Dendritic cell treated with granulocyte-macrophage colony-stimulating factor and Interleukin-4, amounts not matched to agents 40 ng/mL and 50 ng/mL, for 4 days (primary cell): Measurements from ENCODE around the gene PSMC3.
A peak's percentile ranks its signal among the peaks of the same experiment; 100 is the strongest.
"Not testable (repeated sequence)": the region's sequence is repeated elsewhere in the genome, so short reads cannot be mapped to it uniquely, and the experiment has no call there.

Experiments used
- H3K27ac Mint-ChIP-seq: one replicate; pipeline ENCODE4 v1.8.0; 2022; ENCODE audit warnings: mild to moderate bottlenecking, mixed read lengths
- H3K27me3 Mint-ChIP-seq: one replicate; pipeline ENCODE4 v1.8.0; 2022; ENCODE audit warnings: mild to moderate bottlenecking, mixed read lengths
- H3K36me3 Mint-ChIP-seq: one replicate; pipeline ENCODE4 v1.8.0; 2022; ENCODE audit warnings: low read depth, mixed read lengths
- H3K4me1 Mint-ChIP-seq: one replicate; pipeline ENCODE4 v1.8.0; 2022; ENCODE audit warnings: low read depth, mixed read lengths
- H3K4me3 Mint-ChIP-seq: one replicate; pipeline ENCODE4 v1.8.0; 2022; ENCODE audit warnings: mild to moderate bottlenecking, moderate library complexity, mixed read lengths
- H3K9me3 Mint-ChIP-seq: one replicate; pipeline ENCODE4 v1.8.0; 2022; ENCODE audit warnings: mixed read lengths
- intact Hi-C: fragments of 100-400 bp; cut with micrococcal nuclease; formaldehyde crosslinking; loops from one replicate; pipeline ENCODE4 v1.15.0; 2022

PSMC3 gene

GRCh38 chr11:47426062-47426956, at the start of gene PSMC3:
Gene PSMC3 (minus strand): TSS chr11:47426439. CDS start chr11:47426279, 160 bp downstream.
- H3K27ac Mint-ChIP-seq, result peak within 1 kb of the TSS; percentile 98
- H3K4me1 Mint-ChIP-seq, result peaks cover 24% of the 10 kb centered on the region
- intact Hi-C loops, result no loop called here
- H3K36me3 Mint-ChIP-seq, result peaks cover 51% of the 10 kb centered on the region
- H3K9me3 Mint-ChIP-seq, result no peaks in the 10 kb centered on the region
- H3K27me3 Mint-ChIP-seq, result no peaks in the 10 kb centered on the region
- H3K4me3 Mint-ChIP-seq, result peak within 1 kb of the TSS; percentile 99

- Mint-ChIP-seq H3K36me3 (peaks cover 100% of the 10 kb centered on the region), H3K27me3 (no peaks in the 10 kb centered on the region), H3K9me3 (no peaks in the 10 kb centered on the region), H3K4me3 (no peak overlapping the region), H3K4me1 (peaks cover 57% of the 10 kb centered on the region), H3K27ac (peak overlapping the region; percentile 34)
- intact Hi-C loops, result no loop called here
Measured at GRCh38 chr11:47470671-47471070, 44.4 kb upstream of the PSMC3 start.

GRCh38 chr11:47469361-47470179, 43.3 kb upstream of the PSMC3 start:
- Mint-ChIP-seq H3K27me3 (no peaks in the 10 kb centered on the region), H3K4me1 (peaks cover 52% of the 10 kb centered on the region), H3K9me3 (no peaks in the 10 kb centered on the region), H3K36me3 (peaks cover 98% of the 10 kb centered on the region), H3K4me3 (no peak overlapping the region), H3K27ac (peak overlapping the region; percentile 28)
- intact Hi-C loops, result no loop called here

- no peaks in the 10 kb centered on the region for H3K9me3 Mint-ChIP-seq
- H3K4me1 Mint-ChIP-seq, result peaks cover 52% of the 10 kb centered on the region
- H3K27me3 Mint-ChIP-seq, result no peaks in the 10 kb centered on the region
- H3K4me3 Mint-ChIP-seq, result no peak overlapping the region
- H3K36me3 Mint-ChIP-seq, result peaks cover 98% of the 10 kb centered on the region
- peak overlapping the region; percentile 28 for H3K27ac Mint-ChIP-seq
- intact Hi-C loops, result no loop called here
Measured at GRCh38 chr11:47468598-47469214, 42.5 kb upstream of the PSMC3 start.

GRCh38 chr11:47467357-47467756, 41.1 kb upstream of the PSMC3 start:
- Mint-ChIP-seq H3K4me1 (peaks cover 46% of the 10 kb centered on the region), H3K36me3 (peaks cover 98% of the 10 kb centered on the region), H3K27ac (peak overlapping the region; percentile 10), H3K27me3 (no peaks in the 10 kb centered on the region), H3K9me3 (no peaks in the 10 kb centered on the region), H3K4me3 (no peak overlapping the region)
- intact Hi-C loops, result no loop called here

DNA sequence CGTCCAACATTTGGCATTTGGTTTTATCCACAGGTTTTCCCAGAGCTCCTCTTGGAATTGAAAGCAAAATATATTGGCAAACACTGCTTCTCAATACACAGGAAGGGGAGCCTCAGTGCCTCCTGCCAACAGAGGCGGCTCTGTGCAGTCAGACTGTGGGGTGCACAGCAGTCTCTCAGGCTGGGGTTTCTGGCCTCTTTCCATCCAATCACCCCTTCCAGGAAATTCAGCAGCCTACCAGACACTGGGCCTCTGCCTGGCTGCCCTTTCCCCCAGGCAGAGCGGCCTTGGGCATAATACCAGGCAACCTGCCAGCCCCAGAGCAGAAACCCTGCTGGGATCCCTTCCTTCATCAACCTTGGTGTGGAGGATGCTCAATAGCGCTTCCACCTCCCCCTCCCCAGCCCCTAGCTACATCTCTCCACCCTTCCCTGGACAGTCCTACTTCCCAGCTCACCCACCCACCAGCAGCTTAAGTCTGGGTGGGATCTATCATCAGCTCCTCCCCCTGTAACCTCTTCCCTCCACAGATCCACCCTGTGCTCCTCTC, 40.5 kb upstream of the PSMC3 start:
- H3K9me3 Mint-ChIP-seq, result no peaks in the 10 kb centered on the region
- intact Hi-C loops, result no loop called here
- no peaks in the 10 kb centered on the region for H3K27me3 Mint-ChIP-seq
- peaks cover 98% of the 10 kb centered on the region for H3K36me3 Mint-ChIP-seq
- H3K27ac Mint-ChIP-seq, result peak overlapping the region; percentile 10
- H3K4me3 Mint-ChIP-seq, result no peak overlapping the region
- H3K4me1 Mint-ChIP-seq, result peaks cover 43% of the 10 kb centered on the region

DNA sequence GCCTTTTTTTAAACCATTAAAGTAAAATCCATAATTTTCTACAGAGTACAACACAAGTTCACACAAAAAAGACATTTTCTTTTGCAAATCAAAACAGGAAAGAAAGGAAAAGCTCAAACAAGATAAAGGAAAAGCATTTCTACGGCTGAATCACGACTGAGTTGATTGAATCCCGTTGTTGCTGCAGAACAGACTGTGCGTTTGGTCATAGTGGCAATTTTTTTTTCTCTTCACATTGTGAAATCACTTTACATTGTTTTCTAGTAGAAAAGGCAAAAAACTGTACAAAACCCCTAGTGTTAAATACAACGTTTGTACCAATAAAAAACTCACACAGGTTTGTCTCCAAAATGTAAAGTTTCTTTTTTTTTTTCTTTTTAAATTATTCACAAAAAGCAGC, 40.0 kb upstream of the PSMC3 start:
- no peaks in the 10 kb centered on the region for H3K9me3 Mint-ChIP-seq
- peaks cover 40% of the 10 kb centered on the region for H3K4me1 Mint-ChIP-seq
- H3K4me3 Mint-ChIP-seq, result no peak overlapping the region
- H3K27ac Mint-ChIP-seq, result no peak overlapping the region
- peaks cover 98% of the 10 kb centered on the region for H3K36me3 Mint-ChIP-seq
- no peaks in the 10 kb centered on the region for H3K27me3 Mint-ChIP-seq
- intact Hi-C loops, result no loop called here

DNA sequence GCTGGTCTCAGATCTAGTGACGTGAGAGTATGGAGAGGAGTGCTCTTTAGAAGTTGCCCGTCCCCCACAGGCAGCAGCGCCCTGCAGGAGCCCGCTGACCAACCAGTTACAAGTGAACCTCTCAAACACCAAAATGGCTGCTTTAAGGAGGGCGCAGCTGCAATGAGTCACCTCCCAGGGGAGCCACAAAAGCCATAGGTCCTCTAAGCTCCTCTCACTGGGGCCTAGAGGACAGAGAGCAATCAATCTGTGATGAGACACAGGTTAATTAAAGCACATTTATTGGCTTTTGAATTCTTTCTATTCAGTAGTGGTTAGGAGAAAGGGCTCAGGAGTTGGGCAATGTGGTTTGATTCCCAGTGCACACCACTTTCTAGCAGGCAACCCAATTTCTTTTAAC, 38.2 kb upstream of the PSMC3 start:
- Mint-ChIP-seq H3K9me3 (no peaks in the 10 kb centered on the region), H3K4me1 (peaks cover 31% of the 10 kb centered on the region), H3K4me3 (no peak overlapping the region), H3K27ac (no peak overlapping the region), H3K27me3 (no peaks in the 10 kb centered on the region), H3K36me3 (peaks cover 98% of the 10 kb centered on the region)
- intact Hi-C loops, result no loop called here

GRCh38 chr11:47461876-47462275, 35.6 kb upstream of the PSMC3 start:
- Mint-ChIP-seq H3K4me1 (peaks cover 7% of the 10 kb centered on the region), H3K9me3 (no peaks in the 10 kb centered on the region), H3K4me3 (no peak overlapping the region), H3K36me3 (peaks cover 85% of the 10 kb centered on the region), H3K27me3 (no peaks in the 10 kb centered on the region), H3K27ac (no peak overlapping the region)
- intact Hi-C loops, result no loop called here

DNA sequence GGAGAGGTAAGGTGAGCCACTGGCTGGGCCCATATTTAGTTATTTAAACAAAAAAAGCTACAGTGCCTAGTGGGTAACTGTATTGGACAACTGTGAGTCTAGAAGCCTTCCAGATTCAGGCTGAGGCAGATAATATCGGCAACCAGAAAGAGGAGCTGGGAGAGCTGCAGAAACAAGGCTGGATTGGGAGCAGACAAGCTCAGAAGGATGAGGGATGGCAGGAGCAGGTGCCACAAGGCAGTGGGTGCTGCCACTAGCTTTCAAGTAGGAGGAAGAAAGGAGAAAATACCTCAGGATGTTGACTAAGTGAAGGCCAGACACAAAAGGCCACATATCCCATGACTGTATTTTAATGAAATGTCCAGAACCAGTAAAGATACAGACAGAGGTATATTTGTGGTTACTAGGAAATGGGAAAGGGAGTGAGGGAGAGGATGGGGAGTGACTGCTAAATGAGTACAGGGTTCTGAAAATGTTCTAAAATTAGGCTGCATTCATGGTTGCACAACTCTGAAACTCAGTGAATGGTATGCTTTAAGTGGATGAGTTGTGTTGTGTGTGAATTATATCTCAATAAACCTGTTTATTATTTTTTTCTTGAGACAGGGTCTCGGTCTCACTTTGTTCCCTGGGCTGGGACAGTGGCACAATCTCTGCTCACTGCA, 34.5 kb upstream of the PSMC3 start:
- Mint-ChIP-seq H3K4me1 (peaks cover 5% of the 10 kb centered on the region), H3K9me3 (no peaks in the 10 kb centered on the region), H3K36me3 (peaks cover 80% of the 10 kb centered on the region), H3K27ac (no peak overlapping the region), H3K4me3 (no peak overlapping the region), H3K27me3 (no peaks in the 10 kb centered on the region)
- intact Hi-C loops, result no loop called here

DNA sequence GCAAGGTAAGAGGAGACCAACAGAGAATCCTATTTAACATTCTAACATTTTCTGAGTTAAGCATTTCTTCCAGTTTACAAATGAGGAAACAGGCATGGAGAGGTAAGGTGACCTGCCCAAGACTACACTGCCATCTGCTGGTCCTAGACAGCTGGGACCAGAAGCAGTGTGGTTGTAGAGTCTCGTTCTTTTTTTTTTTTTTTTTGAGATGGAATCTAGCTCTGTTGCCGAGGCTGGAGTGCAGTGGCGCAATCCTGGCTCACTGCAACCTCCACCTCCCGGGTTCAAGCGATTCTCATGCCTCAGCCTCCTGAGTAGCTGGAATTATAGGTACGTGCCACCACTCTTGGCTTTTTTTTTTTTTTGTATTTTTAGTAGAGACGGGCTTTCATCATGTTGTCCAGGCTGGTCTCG, 28.0 kb upstream of the PSMC3 start:
- H3K4me3 Mint-ChIP-seq, intact Hi-C loops, H3K9me3 Mint-ChIP-seq, H3K27ac Mint-ChIP-seq, H3K4me1 Mint-ChIP-seq, H3K27me3 Mint-ChIP-seq: not testable (repeated sequence)
- peaks cover 30% of the 10 kb centered on the region for H3K36me3 Mint-ChIP-seq

GRCh38 chr11:47453365-47453764, 27.1 kb upstream of the PSMC3 start:
- H3K27ac Mint-ChIP-seq, result no peak overlapping the region
- no peaks in the 10 kb centered on the region for H3K9me3 Mint-ChIP-seq
- no peaks in the 10 kb centered on the region for H3K27me3 Mint-ChIP-seq
- peaks cover 7% of the 10 kb centered on the region for H3K4me1 Mint-ChIP-seq
- intact Hi-C loops, result no loop called here
- no peak overlapping the region for H3K4me3 Mint-ChIP-seq
- H3K36me3 Mint-ChIP-seq, result peaks cover 27% of the 10 kb centered on the region

GRCh38 chr11:47451990-47452389, 25.8 kb upstream of the PSMC3 start:
- Mint-ChIP-seq H3K4me1 (peaks cover 7% of the 10 kb centered on the region), H3K9me3 (no peaks in the 10 kb centered on the region), H3K27me3 (no peaks in the 10 kb centered on the region), H3K4me3 (no peak overlapping the region), H3K36me3 (peaks cover 37% of the 10 kb centered on the region), H3K27ac (no peak overlapping the region)
- intact Hi-C loops, result no loop called here
